HepG2 (cell line): ENCODE measurements around the gene HACE1. TPM values are rescaled to one million over a fixed set of nuclear protein-coding genes. Genes with fewer than 3 reads are reported as not detected.
"Not testable (repeated sequence)": the region's sequence is repeated elsewhere in the genome, so short reads cannot be mapped to it uniquely, and the experiment has no call there.

Experiments
- ATAC-seq: fragments of 200-7000 bp; cut with Tn5 transposase; 3 replicates; pipeline ENCODE4 v1.9.1; 2020; ENCODE audit warnings: mild to moderate bottlenecking, moderate library complexity
- BruUV-seq: library from RNA; stranded (reverse); fragments of 400-500 nt; replicated peaks from 2 replicates; lab custom pipeline; 2021; lab: Mats Ljungman, UMichigan
- CTCF ChIA-PET: fragments of 300-600 bp; formaldehyde crosslinking; extraction: SDS; loops from one replicate; lab custom pipeline; 2021; ENCODE audit warnings: low total read pairs, inconsistent platforms, low intra/inter-chr PET ratio; lab: Yijun Ruan, JAX
- POLR2A ChIA-PET: fragments of 350-600 bp; sonication (Branson Sonifier 250); formaldehyde crosslinking; loops from one replicate; lab custom pipeline; 2020; ENCODE audit warnings: antibody characterized with exemption, inconsistent platforms; lab: Yijun Ruan, JAX
- DNase-seq: peaks from one replicate; pipeline ENCODE4 v3.0.0-alpha.2; 2015; ENCODE audit warnings: low spot score
- FAIRE-seq: peaks from 3 replicates; lab custom pipeline; 2011; peaks lifted over from hg19 to GRCh38; lab: Jason Lieb, UNC
- H2AFZ ChIP-seq: one replicate; pipeline ENCODE4 v1.6.1; 2011; ENCODE audit warnings: low read length, inconsistent platforms
- H3K27ac ChIP-seq: fragments of 300-600 bp; 3 replicates; pipeline ENCODE4 v1.8.0; 2011; ENCODE audit warnings: mixed run types, mild to moderate bottlenecking, mixed read lengths, low read length, inconsistent platforms; ENCODE audit not compliant: insufficient read depth; ENCODE audit errors: extremely low read length
- H3K27me3 ChIP-seq, 2 experiments: fragments of 200-600 bp in 1 of 2; 2 replicates in 1 of 2; 3 replicates in 1 of 2; pipeline versions ENCODE4 v1.6.0 to v1.8.0; 2011; ENCODE audit warnings: low read length in 2 of 2, mild to moderate bottlenecking in 2 of 2, moderate library complexity in 2 of 2, inconsistent platforms in 1 of 2; ENCODE audit not compliant: insufficient read depth in 2 of 2, control insufficient read depth in 1 of 2
- H3K36me3 ChIP-seq, 2 experiments: fragments of 200-600 bp in 1 of 2; replicated peaks in 1 of 2; 2 replicates in 1 of 2; 3 replicates in 1 of 2; pipeline versions ENCODE4 v1.5.1 to v1.8.0; 2011; ENCODE audit warnings: low read length in 2 of 2, inconsistent platforms in 1 of 2; ENCODE audit not compliant: insufficient read depth in 2 of 2, control insufficient read depth in 1 of 2
- H3K4me1 ChIP-seq: 2 replicates; pipeline ENCODE4 v1.5.1; 2012; ENCODE audit warnings: low read length, inconsistent platforms; ENCODE audit not compliant: insufficient read depth
- H3K4me2 ChIP-seq: 2 replicates; pipeline ENCODE4 v1.6.0; 2011; ENCODE audit warnings: low read depth, low read length, inconsistent platforms
- H3K4me3 ChIP-seq, 3 experiments: fragments of 200-600 bp in 1 of 3; sonication (generic), shearing (Covaris generic) in 1 of 3; replicated peaks in 1 of 3; 2 replicates each; pipeline ENCODE4 v1.5.1; 2011 to 2016; ENCODE audit warnings: low read length in 3 of 3, inconsistent platforms in 2 of 3, low read depth in 2 of 3, mild to moderate bottlenecking in 2 of 3, control low read depth in 1 of 3, mixed read lengths in 1 of 3; ENCODE audit not compliant: insufficient read depth in 1 of 3
- H3K79me2 ChIP-seq: one replicate; pipeline ENCODE4 v1.6.1; 2011; ENCODE audit warnings: low read length, inconsistent platforms; ENCODE audit not compliant: insufficient read depth
- H3K9ac ChIP-seq: 2 replicates; pipeline ENCODE4 v1.6.0; 2011; ENCODE audit warnings: mild to moderate bottlenecking, low read depth, low read length, inconsistent platforms; ENCODE audit not compliant: insufficient read depth
- H3K9me3 ChIP-seq: 2 replicates; pipeline ENCODE4 v1.5.1; 2012; ENCODE audit warnings: mild to moderate bottlenecking, low read length
- H4K20me1 ChIP-seq: 2 replicates; pipeline ENCODE4 v1.6.0; 2011; ENCODE audit warnings: inconsistent platforms, mild to moderate bottlenecking, low read length, moderate library complexity; ENCODE audit not compliant: insufficient read depth
- ARNT ChIP-seq: fragments of 450-650 bp; IDR thresholded peaks from 2 replicates; pipeline ENCODE4 v1.6.1; 2017
- ARNTL ChIP-seq: sonication (generic); formaldehyde crosslinking; IDR thresholded peaks from 2 replicates; pipeline ENCODE4 v1.4.0; 2020; ENCODE audit warnings: mild to moderate bottlenecking, missing genetic modification reagents
- JDP2 ChIP-seq: sonication (generic); formaldehyde crosslinking; IDR thresholded peaks from 2 replicates; pipeline ENCODE4 v1.8.1; 2022; ENCODE audit warnings: missing genetic modification reagents, borderline replicate concordance
- KLF13 ChIP-seq: sonication (generic); formaldehyde crosslinking; IDR thresholded peaks from 2 replicates; pipeline ENCODE4 v1.4.0; 2020; ENCODE audit warnings: mild to moderate bottlenecking, missing genetic modification reagents
- MZF1 ChIP-seq: sonication (generic); formaldehyde crosslinking; IDR thresholded peaks from 2 replicates; pipeline ENCODE4 v1.8.1; 2023; ENCODE audit warnings: mild to moderate bottlenecking, missing genetic modification reagents, borderline replicate concordance
- NR2F1 ChIP-seq, 2 experiments: fragments of 450-650 bp in 1 of 2; formaldehyde crosslinking in 1 of 2; IDR thresholded peaks; 2 replicates each; pipeline versions ENCODE4 v1.5.0 to v1.6.1; 2016 to 2020; ENCODE audit warnings: mild to moderate bottlenecking in 1 of 2, missing compliant biosample characterization in 1 of 2, missing genetic modification reagents in 1 of 2, moderate library complexity in 1 of 2
- ZMYM3 ChIP-seq: sonication (generic); formaldehyde crosslinking; IDR thresholded peaks from 2 replicates; pipeline ENCODE4 v1.5.1; 2020; ENCODE audit warnings: mild to moderate bottlenecking, missing genetic modification reagents
- ZNF501 ChIP-seq: sonication (generic); formaldehyde crosslinking; IDR thresholded peaks from 2 replicates; pipeline ENCODE4 v1.5.1; 2020; ENCODE audit warnings: mild to moderate bottlenecking, moderate library complexity, missing genetic modification reagents
- WGBS: methylation state at CpG from one replicate; pipeline ENCODE4 v1.1.6; 2017; ENCODE audit warnings: low lambda C conversion rate; 5-methylcytosine and 5-hydroxymethylcytosine counted together
- in situ Hi-C: cut with HindIII; loops from 2 replicates; pipeline ENCODE4 v1.10.0; 2017; ENCODE audit warnings: low pct_unique_long_range_greater_than_20kb; ENCODE audit not compliant: extremely low pct_ligation_motif_present
- intact Hi-C: fragments of 100-400 bp; cut with micrococcal nuclease; formaldehyde crosslinking; loops from one replicate; pipeline ENCODE4 v1.10.0; 2022; ENCODE audit not compliant: unreplicated experiment
- polyA plus RNA-seq, 8 experiments: library from polyadenylated mRNA; depleted of rRNA in 3 of 8; stranded (reverse) in 7 of 8; unstranded in 1 of 8; fragments of >200 nt; fragmentation: Illumina TruSeq in 4 of 8; extraction: Trizol in 4 of 8; gene quantifications; 2 replicates each; pipeline versions ENCODE4 v1.2.1 to v1.2.3, GENCODE V29; 2011 to 2016; ENCODE audit warnings: low read depth in 4 of 8, missing spikeins in 1 of 8, mixed read lengths in 1 of 8; ENCODE audit not compliant: insufficient read depth in 1 of 8
- total RNA-seq, 5 experiments: library from RNA; depleted of rRNA; stranded (reverse); fragments of >200 nt; fragmentation: Illumina TruSeq; extraction: Trizol; gene quantifications; 2 replicates each; pipeline ENCODE4 v1.2.3, GENCODE V29; 2016; ENCODE audit warnings: low read depth in 1 of 5
- TF ChIP-seq, protein P1 (sequence below): sonication (generic); formaldehyde crosslinking; IDR thresholded peaks from 2 replicates; pipeline ENCODE4 v1.8.0; 2022; ENCODE audit warnings: missing genetic modification reagents, mild to moderate bottlenecking, borderline replicate concordance
- TF ChIP-seq, protein P2 (sequence below): IDR thresholded peaks from 2 replicates; pipeline ENCODE4 v1.6.1; 2012; ENCODE audit warnings: inconsistent platforms
- TF ChIP-seq, protein P3 (sequence below): sonication (generic); IDR thresholded peaks from 2 replicates; pipeline ENCODE4 v1.6.1; 2016; ENCODE audit warnings: low read depth, borderline replicate concordance

Gene HACE1
- total and polyA plus RNA-seq, 2 of the 13 experiments (the other 11 are each of a cell fraction or from before 2014, with no cell fraction given), result 8.9 to 11.4 TPM

DNA sequence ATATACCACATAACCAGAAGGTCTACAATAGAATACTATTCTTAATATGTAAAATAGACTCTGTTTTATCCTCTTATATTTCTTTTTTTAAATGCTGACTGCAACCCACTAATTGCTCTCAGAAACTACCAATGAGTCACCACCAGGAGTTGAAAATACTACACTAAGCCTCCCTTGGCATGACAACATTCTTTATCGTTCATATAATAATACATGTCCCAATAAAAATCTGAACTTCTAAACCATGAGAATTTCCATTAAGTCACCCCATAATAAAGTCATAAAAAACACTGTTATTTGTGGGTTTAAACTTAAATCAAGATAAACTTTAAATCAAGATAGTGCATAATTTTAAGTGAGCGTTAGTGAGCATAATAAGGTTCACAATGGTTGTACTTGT lies 4.2 kb downstream of the HACE1 start:
- no peak for DNase-seq
- CTCF ChIA-PET, result no interaction called here
- WGBS, result 96% methylated on average over 2 of the region's 2 CpGs
- Histone ChIP-seq H3K9me3 (no peaks in the 10 kb centered on the region), H2AFZ (no peak overlapping the region), H3K4me1 (peaks cover 14% of the 10 kb centered on the region), H3K27ac (no peak overlapping the region), H3K4me3 (no peak overlapping the region), H3K36me3 (peaks cover 0 to 8% of the 10 kb centered on the region in 2 experiments; a peak in 4 of 5 replicates), H3K79me2 (peaks cover 9% of the 10 kb centered on the region), H3K27me3 (no peaks in the 10 kb centered on the region; a peak in 1 of 5 replicates), H3K9ac (no peak overlapping the region), H4K20me1 (no peaks in the 10 kb centered on the region), H3K4me2 (no peak overlapping the region)
- ATAC-seq, result no peak
- intact Hi-C loops (no loop called here), in situ Hi-C loops (no loop called here)
- no peak for FAIRE-seq
- BruUV-seq, result no TSS peak
- POLR2A ChIA-PET, result no interaction called here
- TF ChIP-seq KLF13 (CRISPR knock-in tag) (no peak), MZF1 (CRISPR knock-in tag) (no peak), ARNT (no peak), NR2F1 (CRISPR knock-in tag; IDR thresholded peaks at IDR 0.05) (no peak), ZMYM3 (no peak), ARNTL (CRISPR knock-in tag) (no peak), JDP2 (no peak), ZNF501 (CRISPR knock-in tag) (no peak)
- TF ChIP-seq, protein P1, sequence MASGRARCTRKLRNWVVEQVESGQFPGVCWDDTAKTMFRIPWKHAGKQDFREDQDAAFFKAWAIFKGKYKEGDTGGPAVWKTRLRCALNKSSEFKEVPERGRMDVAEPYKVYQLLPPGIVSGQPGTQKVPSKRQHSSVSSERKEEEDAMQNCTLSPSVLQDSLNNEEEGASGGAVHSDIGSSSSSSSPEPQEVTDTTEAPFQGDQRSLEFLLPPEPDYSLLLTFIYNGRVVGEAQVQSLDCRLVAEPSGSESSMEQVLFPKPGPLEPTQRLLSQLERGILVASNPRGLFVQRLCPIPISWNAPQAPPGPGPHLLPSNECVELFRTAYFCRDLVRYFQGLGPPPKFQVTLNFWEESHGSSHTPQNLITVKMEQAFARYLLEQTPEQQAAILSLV (CRISPR knock-in tag), result no peak
- TF ChIP-seq, protein P2, sequence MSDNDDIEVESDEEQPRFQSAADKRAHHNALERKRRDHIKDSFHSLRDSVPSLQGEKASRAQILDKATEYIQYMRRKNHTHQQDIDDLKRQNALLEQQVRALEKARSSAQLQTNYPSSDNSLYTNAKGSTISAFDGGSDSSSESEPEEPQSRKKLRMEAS, result no peak
- TF ChIP-seq, protein P3, sequence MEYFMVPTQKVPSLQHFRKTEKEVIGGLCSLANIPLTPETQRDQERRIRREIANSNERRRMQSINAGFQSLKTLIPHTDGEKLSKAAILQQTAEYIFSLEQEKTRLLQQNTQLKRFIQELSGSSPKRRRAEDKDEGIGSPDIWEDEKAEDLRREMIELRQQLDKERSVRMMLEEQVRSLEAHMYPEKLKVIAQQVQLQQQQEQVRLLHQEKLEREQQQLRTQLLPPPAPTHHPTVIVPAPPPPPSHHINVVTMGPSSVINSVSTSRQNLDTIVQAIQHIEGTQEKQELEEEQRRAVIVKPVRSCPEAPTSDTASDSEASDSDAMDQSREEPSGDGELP, result no peak

GRCh38 chr6:104847721-104848120 lies 12.0 kb downstream of the HACE1 start:
- BruUV-seq, H3K27ac ChIP-seq, intact Hi-C loops, H3K27me3 ChIP-seq, H3K9ac ChIP-seq, H3K79me2 ChIP-seq, H3K36me3 ChIP-seq, DNase-seq, POLR2A ChIA-PET, H3K4me3 ChIP-seq, FAIRE-seq, in situ Hi-C loops, CTCF ChIA-PET, H4K20me1 ChIP-seq, H3K9me3 ChIP-seq, ATAC-seq, H3K4me1 ChIP-seq, H3K4me2 ChIP-seq, H2AFZ ChIP-seq: not testable (repeated sequence)
- WGBS, result 82% methylated on average over 8 of the region's 8 CpGs
